Stimulated activated CD4-positive, alpha-beta T cell treated with anti-CD3 and anti-CD28 coated beads, TNF-alpha, amount 100 ng/mL, for 48 hours (primary cell): ENCODE measurements around the gene NEDD8.

Experiments
- DNase-seq, 3 donors: peaks; one replicate each; pipeline ENCODE4 v3.0.0-alpha.2; 2020; ENCODE audit warnings: low read depth in 3 of 3

Gene NEDD8

GRCh38 chr14:24179961-24180796 lies 52.0 kb downstream of the NEDD8 start:
- no peak for DNase-seq

GRCh38 chr14:24179294-24179960 lies 52.7 kb downstream of the NEDD8 start:
- DNase-seq = no peak

GRCh38 chr14:24178399-24179178 lies 53.6 kb downstream of the NEDD8 start:
- no peak for DNase-seq

GRCh38 chr14:24177891-24178290 lies 54.3 kb downstream of the NEDD8 start:
- DNase-seq = no peak

GRCh38 chr14:24177041-24177825 lies 54.9 kb downstream of the NEDD8 start:
- DNase-seq = no peak

- no peak for DNase-seq
Observed at GRCh38 chr14:24176599-24176998, 55.6 kb downstream of the NEDD8 start.

- DNase-seq = no peak
Observed at GRCh38 chr14:24172871-24173281, 59.3 kb downstream of the NEDD8 start.

- DNase-seq = no peak
Observed at GRCh38 chr14:24172261-24172860, 59.8 kb downstream of the NEDD8 start.

GRCh38 chr14:24171422-24172260 lies 60.5 kb downstream of the NEDD8 start, which contains the start of gene REC8:
TSS of gene REC8 (plus strand) at chr14:24172080. CDS start at chr14:24172553, 473 bp downstream.
- peak; percentile 42 to 62 (median 46) for DNase-seq

GRCh38 chr14:24167469-24168114 lies 64.6 kb downstream of the NEDD8 start:
- no peak for DNase-seq
